Measurements from ENCODE around the gene PHTF2.
"Not testable (repeated sequence)": the region's sequence is repeated elsewhere in the genome, so short reads cannot be mapped to it uniquely, and the experiment has no call there.

PHTF2 gene

DNA sequence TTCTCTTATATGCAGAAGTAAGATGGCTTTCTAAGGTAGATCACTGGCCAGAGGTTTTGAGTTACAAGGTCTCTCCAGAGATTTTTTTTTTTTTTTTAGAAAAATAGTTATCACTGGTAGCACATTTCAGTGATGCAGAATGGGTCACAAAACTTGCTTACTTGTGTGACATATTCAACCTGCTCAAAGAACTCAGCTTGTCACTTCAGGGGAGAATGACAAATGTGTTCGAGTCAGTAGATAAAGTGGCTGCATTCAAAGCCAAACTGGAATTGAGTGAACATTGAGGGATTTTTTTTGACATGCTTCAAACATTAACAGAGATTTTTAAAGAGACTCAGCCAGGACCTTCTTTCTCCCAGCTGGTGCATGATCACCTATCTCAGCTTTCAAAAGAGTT lies 33.4 kb downstream of the PHTF2 start:
- DNase-seq = no peak

DNA sequence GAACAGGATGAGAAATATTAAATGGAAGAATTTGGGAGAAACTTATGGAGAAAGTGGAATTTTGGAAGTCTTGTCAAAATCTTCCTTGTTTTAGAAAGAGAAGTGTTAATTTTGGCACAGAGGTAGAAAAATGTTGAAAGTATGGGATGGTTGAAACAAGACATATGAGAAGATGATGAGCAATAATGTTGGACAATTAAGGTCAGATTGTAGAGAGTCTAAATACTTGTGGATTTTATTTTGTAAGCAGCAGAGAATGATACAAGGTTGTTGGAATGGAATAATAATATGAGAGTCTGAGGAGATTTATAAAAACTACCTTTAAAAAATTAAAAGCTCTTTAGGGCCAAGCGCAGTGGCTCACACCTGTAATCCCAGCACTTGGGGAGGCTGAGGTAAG lies 34.6 kb downstream of the PHTF2 start:
- DNase-seq = no peak

DNA sequence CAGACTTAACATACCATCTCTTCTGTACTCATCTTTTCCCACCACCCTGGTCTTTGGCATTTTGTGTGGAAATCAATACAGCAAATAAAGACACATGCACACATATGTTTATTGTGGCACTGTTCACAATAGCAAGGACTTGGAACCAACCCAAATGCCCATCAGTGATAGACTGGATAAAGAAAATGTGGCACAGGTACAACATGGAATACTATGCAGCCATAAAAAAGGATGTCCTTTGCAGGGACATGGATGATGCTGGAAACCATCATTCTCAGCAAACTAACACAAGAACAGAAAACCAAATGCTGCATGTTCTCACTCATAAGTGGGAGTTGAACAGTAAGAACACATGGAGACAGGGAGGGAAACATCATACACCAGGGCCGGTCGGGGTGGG lies 37.9 kb downstream of the PHTF2 start:
- DNase-seq = not testable (repeated sequence)

DNA sequence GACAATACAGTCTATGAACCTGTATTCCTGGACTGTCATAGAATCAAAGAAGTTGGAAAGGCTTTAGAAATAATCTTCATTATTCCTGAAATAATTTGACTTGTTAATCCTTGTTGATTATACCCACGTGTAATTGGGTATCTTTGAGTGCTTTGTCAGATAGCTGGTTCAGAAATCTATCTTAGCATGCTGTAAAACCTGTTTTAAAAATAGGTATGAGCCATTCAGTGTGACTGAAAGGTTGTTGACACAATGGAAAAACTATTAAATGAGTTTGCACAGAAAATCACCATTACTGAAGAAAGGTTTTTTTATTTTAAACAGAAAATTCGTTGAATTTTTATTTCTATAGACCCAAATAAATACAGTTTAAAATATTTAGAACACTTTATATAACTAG lies 38.7 kb downstream of the PHTF2 start:
- no peak for DNase-seq

DNA sequence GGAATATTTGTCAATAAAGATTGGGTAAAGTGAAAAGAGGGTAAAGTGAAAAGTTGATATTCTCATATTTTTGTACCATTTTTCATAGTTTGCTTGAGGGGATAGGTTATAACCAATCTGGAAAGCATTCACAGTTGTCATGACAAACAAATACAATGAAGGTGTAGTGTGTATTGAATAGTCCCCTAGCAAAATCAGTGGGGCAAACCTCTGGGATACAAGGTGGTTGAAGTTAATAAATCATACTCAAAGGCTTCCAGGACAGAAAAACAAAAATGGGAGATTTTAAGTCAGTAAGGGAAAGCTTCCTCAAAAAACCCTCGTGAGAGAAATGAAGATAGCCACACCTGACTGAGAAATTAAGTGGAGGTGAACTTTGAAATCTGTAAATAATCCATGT lies 39.4 kb downstream of the PHTF2 start:
- no peak for DNase-seq

DNA sequence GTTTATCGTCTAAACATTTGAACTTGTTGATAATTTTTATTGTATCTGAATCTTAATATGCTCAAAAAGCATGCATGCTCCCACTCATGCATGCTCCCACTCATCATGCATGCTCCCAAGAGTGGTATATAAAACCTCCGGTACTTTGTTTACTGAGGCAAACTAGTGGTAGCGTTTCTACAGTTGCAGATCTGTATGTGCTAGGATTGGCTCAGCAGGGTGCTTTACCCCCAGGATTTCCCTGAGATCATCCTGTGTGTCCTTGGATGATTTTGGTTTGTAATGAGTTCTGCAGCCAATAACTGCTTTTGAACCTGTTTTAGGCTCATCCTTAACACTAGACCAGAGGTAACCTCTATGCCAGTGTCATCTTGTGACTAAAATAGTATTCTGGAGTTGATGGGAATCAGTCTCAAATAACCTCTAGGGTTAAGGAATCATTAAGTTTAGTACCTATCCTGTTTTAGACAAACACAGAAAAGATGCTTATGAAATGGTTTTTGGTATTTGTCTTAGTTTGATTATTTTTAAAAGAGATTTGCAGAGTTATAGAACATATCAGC lies 40.4 kb downstream of the PHTF2 start:
- DNase-seq = no peak

DNA sequence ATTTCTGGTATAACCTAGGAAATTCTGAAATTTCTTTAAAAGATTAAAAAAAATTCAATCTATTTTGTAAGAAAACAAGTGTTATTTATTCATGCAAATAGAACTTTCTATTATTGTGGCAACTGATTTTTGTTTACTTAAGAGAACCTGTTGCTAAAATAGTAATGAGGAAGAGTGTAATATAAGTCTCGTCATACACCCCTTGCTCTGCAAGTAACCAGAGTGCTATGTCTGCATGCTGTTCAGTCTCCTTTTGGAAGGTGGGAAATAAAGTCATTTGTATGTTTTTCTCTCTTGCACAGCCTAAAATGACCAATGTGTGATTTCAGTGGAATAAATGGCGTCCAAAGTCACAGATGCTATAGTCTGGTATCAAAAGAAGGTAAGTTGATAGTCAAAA lies 41.3 kb downstream of the PHTF2 start:
- no peak for DNase-seq

DNA sequence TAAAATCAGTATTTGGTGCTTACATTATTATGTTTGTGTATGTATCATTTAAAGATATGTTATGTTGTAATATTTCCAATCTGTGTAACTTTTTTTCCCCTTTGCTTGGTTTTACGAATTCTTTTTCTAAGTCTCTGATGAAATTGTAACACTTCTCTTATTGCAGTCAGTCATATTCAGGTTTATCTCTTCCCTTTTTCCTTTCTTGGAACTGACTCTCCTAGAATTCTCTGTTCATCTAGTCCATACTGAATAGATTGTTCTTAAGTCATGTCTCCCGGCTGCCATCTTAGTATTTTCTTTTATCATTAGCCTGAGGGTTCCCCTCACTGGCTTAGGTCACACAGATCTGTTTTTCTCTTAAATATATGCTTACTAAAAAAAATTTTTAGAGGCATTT lies 44.6 kb downstream of the PHTF2 start:
- DNase-seq = peak; percentile 18 to 24

DNA sequence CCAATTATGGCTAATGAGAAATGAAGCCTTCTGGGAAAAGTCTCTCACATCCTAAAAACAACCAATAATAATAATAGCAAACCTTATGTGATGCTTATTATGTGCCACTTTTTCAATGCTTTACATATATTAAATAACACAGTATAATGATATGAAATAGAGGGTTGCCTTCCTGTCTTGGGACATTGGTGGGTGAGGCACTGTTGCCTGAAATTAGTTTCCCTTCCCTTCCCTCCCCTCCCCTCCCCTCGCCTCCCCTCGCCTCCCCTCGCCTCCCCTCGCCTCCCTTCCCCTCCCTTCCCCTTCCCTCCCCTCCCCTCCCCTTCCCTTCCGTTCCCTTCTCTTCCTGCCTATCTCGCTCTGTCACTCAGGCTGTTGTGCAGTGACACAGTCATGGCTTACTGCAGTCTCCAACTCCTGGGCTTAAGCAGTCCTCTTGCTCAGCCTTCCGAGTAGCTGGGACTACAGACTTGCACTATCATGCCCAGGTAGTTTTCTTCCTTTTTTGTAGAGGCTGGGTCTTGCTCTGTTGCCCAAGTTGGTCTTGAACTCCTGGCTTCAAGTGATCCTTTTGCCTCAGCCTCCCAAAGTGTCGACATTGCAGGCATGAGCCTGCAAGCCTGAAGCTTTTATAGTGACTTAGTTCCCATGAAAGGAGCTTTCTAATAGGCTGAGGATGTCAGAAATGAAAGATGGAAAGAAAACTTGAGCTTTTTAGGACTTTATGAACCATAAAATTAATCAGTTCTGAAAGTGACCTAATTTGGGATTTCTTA lies 47.9 kb downstream of the PHTF2 start:
- no peak for DNase-seq

DNA sequence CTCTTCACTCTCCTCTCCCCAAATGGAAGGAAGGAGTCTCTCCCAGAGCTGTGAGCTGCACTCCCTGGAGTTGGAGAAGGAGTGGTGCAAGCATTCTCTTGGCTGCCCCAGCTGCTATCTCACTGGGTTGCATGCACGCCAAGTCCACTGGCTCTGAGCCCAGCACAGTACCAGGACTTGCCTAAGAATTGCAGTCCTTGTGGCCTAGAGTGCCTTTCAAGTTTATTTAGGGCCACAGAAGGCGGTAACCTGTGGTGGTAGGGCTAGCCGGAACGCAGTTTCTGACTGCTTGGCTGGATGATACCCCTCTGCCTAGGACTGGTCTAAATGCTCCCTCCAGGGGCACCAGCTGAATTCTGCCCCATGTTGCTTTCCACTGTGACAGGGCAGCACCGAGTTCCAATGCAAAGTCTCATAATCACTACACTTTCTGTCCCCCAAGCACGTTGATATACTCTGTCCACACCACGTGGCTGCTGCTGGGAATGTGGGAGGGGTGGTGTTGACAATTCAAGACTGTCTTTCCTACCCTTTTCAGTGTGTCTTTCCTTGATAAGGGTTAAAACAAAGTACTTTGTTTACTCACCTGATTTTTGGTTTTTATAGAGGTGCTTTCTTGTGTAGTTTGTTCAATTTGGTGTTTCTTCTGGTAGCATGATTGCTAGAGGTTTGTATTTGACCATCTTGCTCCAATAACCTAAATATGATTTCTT lies 57.0 kb downstream of the PHTF2 start:
- no peak for DNase-seq

DNA sequence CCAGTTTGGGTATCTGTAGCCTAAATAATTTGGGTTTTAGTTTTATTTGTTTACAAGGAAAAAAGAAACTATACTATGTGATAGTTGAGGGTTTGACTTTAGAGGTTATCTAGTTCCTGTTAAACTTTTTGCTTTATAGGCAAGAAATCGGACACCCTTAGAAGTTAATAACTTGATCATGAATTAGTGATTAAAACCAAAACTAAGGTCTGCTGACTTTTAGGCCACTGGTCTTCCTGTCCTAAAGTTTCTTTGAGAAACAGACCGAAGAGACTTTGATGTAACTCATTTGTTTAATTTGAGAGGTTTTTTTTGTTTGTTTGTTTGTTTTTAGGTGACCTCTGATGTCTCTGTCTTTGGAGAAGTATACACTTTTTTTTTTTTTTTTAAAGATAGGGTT lies 59.7 kb downstream of the PHTF2 start:
- DNase-seq = no peak

DNA sequence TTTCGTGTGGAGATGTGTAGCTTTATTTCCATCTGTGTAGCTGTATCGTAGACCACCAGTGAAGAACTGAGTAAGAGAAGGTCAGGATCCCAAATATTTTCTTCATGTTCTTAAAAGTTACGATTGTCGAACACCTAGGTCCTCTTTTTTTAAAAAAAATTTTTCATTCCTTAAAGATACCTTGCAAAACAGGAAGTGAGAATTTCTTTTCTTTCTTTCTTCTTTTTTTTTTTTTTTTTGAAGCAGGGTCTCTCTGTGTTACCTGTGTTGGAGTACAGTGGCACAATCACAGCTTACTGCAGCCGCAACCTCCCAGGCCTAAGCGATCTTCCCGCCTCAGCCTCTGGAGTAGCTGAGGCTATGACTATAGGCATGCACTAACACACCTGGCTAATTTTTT lies 60.8 kb downstream of the PHTF2 start:
- DNase-seq = peak in 1 of 2 experiments; percentile 1

DNA sequence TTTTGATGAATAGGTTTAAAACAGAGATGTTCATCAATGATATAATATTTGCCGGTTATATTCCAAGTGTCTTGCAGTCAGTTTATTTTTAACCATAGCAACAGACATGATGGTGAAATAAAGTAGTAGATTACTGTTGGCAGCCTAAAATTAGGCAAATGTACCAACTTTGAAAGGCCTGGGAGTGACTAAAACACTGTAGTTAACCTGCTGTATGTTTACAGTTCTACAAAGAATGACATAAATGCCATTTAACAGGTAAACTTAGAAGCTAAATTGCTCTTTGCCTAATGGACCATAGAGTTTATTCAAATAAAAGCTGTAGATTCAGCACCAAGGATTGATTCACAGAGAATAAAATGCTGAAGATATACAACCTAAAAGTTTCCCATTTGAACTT lies 64.1 kb downstream of the PHTF2 start:
- DNase-seq = no peak

DNA sequence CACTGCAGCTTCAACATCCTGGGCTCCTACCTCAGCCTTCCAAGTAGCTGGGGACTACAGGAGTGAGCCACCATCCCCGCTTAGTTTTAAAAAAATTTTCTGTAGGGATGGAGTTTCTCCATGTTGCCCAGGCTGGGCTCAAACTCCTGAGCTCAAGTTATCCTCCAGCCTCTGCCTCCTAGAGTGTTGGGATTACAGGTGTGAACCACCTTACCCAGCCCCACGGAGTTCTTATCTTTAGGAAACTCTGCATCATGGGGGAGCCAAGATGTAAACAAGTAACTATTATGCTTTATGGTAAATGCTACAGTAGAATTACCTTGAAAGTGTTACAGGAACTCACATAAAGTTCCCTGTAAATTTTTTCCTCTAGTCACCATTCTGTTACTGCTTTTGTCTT lies 65.3 kb downstream of the PHTF2 start:
- DNase-seq = no peak

DNA sequence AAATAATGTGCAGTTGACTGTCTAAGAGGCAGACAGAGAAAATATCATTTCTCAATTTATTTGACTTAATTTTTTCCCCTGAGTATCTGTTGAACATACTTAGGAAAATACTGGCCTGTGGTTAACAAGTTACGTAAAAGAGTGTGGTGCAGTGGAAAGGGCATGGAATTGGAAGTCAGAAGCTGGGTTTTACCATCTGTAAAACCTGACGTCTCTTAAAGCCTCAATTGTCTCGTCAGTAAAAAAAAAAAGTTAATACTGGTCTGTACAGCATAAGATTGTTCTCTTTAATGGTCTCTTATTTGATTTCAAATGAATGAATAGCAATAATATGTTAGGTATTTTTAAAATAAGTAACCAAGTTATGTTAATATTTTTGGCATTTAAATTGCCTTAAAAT lies 67.8 kb downstream of the PHTF2 start:
- DNase-seq = no peak

DNA sequence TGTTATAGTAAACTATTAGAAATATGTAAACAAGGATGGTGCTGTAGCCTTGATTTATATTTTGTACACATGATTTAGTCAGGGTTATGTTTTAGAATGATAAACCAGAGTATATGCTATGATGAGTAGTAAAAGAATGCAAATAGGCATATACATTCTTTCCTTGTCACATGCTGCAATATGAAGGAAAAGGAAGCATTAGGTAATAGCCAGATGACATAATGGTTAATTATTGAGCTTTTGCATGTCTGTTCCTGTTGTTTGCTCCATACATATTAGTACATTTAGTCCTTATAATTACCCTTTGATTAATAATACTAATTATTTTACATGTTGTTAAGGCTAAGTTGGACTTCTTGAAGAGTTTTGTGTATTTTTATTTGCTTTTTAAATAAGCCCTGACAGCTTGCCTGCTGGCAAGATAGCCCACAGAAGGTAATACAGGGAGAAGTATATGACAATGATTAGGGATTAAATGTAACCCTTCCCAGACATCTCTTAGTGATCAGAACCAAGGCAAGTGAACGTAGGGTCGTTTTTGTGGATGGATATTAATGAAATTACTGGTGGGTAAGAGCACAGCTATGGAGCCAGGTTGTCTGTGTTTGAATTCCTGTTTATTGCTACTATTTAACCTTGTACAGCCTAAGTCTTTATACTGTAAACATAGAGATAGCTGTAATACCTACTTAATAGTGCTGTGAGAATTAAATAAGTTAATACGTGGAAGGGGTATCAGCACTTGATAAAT lies 68.4 kb downstream of the PHTF2 start:
- DNase-seq = peak; percentile 57 to 64

DNA sequence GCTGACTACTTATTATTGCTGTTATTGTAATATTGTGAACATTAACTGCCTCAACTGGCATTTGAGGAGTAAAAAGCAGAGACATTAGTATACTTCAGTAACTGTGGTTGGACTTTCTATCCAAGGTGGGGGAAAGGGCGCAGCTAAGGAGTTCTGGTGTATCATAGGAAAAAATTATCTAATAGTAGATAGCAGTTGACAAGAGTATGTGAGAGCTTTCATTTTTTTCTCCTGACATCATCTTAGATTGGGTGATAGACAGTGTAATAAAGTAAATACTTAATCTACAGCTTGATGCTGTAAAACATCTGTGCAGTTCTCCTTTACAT lies 68.9 kb downstream of the PHTF2 start:
- no peak for DNase-seq

DNA sequence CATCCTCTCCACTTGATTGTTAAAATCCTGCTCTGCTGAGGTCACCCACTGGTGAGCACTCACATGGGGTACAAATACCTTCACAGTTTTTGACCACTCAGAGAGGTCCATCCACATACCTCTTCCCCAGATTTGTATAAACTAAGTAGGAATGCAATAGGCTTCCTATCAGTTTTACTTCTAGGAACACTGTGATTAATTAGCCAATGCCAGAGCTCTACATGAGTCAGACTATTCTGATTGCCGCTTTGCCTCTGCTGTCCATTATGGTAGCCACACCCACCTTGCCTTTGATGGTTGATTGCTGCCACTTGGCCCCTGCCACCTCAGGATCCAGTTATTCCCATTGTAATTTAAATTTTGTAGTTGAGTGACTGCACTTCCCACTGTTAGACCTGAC lies 73.7 kb downstream of the PHTF2 start:
- not testable (repeated sequence) for DNase-seq

DNA sequence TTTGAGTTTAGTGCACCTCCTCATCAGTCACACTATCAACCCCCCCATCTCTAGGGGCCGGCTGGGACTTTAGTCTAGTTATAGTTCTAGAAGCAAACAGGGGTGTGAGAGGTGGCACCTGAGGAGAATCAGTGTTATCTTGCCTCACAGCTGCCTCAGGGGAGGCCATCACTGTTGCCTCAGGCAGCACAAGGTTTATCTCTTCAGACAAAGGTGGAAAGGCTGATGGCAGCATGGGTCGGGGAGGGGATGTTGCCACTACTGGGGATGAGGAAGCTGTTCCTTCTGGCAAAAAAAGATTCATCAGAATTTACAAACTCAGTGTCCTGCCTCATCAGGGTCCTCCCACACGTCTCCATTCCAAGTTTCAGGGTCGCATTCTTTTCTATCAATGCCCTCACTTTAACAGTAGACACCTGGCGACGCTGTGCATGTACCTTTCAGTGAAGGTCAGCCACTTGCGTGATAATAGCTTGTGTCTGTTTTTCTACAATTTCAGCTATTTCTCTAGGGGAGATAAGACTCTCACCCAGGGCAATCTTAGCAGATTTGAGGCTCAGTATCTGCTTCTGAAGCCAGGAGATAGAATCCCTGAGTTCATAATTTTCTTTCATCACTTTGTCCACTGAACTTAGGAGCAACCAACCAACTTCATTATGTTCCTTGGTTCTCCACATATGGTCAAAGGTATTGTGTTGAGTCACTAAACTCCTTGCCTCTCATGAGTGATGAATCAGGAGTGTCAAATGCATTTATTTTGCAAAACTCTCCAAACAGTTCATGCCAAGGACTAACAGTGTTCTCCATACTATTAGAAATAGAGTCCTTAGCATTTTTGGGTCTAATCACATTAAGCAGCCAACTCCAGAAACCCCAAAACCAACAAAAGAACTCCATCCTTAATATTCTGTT lies 75.1 kb downstream of the PHTF2 start:
- not testable (repeated sequence) for DNase-seq

DNA sequence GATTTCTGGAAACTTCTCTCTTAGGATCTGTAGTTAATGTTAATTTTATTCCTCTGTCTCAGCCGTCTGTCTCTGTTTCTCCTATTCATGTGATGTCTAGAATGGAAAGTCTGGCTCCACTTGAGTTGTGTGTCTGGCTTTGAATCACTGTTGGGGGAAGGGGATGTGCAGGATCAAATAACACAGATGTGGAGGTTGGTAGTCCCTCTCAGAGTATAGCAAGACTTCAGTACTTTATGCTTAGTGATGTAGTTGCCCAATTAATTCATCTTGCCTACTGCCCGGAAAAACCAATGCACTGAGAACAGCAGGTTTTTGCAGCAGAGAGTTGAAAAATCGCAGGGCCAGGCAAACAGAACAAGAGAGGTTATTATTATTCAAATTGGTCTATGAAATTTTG lies 79.2 kb downstream of the PHTF2 start:
- DNase-seq = no peak

DNA sequence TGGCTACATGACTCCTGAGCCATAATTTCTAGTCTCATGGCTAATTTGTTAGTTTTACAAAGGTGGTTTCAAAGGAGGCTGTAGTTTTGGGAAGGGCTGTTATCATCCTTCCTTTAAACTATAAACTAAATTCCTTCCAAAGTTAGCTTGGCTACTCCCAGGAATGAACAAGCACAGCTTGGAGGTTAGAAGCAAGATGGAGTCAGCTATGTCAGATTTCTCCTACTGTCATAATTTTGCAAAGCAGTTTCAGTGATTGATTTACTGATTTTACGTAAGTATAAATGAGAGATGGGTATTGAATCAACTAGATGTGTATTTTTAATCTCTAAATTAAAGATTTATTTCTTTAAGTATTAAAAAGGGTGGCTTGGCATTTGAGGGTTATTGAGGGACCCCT lies 79.9 kb downstream of the PHTF2 start:
- no peak for DNase-seq

DNA sequence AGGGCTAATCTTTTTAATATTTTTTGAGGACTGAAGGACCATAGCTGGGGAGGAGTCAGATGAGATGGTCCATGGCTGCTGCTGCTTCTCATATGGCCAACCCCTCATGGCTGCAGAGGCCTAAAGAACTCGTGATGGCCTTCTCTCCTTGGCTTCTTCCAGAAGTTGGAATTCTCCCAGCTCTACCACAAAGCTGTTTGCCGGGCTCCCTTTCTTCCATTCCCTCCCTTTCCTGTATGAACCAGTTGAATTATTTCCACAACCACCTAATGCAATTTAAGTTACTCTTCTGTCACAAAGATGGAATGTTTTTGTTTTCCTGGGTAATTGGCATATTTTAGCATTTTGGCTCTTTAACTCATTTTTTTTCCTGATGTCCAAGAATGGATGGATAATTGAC lies 80.7 kb downstream of the PHTF2 start:
- no peak for DNase-seq

DNA sequence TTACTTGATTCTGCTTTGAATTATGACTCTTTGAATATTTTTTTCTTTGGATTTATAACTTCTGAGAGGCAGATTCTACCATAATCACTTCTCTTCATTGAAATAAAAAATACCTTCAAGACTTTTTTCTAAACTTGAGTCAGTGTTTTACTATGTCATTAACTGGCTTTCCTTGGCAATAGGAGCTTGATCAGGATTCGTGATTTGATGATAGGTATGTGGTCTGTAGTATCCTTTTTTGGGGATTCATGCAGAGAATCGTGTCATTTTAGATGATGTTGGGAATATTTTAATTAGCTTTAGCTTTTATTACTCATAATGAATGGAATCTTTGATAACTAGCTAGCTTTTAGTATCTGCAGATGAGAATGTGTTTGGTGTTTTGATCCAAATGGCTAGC lies 83.3 kb downstream of the PHTF2 start:
- DNase-seq = no peak
